Mesodermal cell (in vitro differentiated cells): ENCODE data around the gene NEDD4L.
A peak's percentile ranks its signal among the peaks of the same experiment; 100 is the strongest.

Experiments
- H3K27ac ChIP-seq: 2 replicates; pipeline ENCODE4 v1.7.0; 2013; ENCODE audit warnings: mild to moderate bottlenecking, low read depth, low read length, moderate library complexity; ENCODE audit not compliant: severe bottlenecking
- H3K36me3 ChIP-seq: 2 replicates; pipeline ENCODE4 v1.7.1; 2013; ENCODE audit warnings: mild to moderate bottlenecking, low read length, moderate library complexity; ENCODE audit not compliant: control insufficient read depth, insufficient read depth
- H3K4me1 ChIP-seq: one replicate; pipeline ENCODE4 v1.7.1; 2013; ENCODE audit warnings: mild to moderate bottlenecking, low read length; ENCODE audit not compliant: insufficient read depth, control insufficient read depth, poor library complexity, severe bottlenecking
- H3K4me3 ChIP-seq: 2 replicates; pipeline ENCODE4 v1.7.0; 2013; ENCODE audit warnings: low read length, control low read depth, mild to moderate bottlenecking; ENCODE audit not compliant: insufficient read depth, poor library complexity, severe bottlenecking; ENCODE audit errors: extremely low read depth
- H3K9me3 ChIP-seq: 2 replicates; pipeline ENCODE4 v1.7.1; 2013; ENCODE audit warnings: mild to moderate bottlenecking, low read length, moderate library complexity; ENCODE audit not compliant: control insufficient read depth
- WGBS, 2 experiments: methylation state at CpG; one replicate each; pipeline ENCODE4 v1.1.5; 2013; ENCODE audit warnings: missing lambda C conversion rate in 2 of 2; ENCODE audit not compliant: insufficient coverage in 2 of 2; 5-methylcytosine and 5-hydroxymethylcytosine counted together

NEDD4L gene

GRCh38 chr18:58180172-58180571 is 136.1 kb downstream of the NEDD4L start:
- peaks cover 16% of the 10 kb centered on the region for H3K4me1 ChIP-seq
- 93 to 94% methylated on average over 16 of the region's 16 CpGs for WGBS, 2 experiments
- H3K4me3 ChIP-seq = no peak overlapping the region
- no peak overlapping the region for H3K27ac ChIP-seq
- no peaks in the 10 kb centered on the region for H3K9me3 ChIP-seq
- no peaks in the 10 kb centered on the region for H3K36me3 ChIP-seq

- Histone ChIP-seq H3K27ac (no peak overlapping the region), H3K36me3 (no peaks in the 10 kb centered on the region), H3K4me3 (no peak overlapping the region), H3K9me3 (no peaks in the 10 kb centered on the region), H3K4me1 (peaks cover 13% of the 10 kb centered on the region)
- 63% methylated on average over 4 of the region's 5 CpGs; no CpG with 5 or more reads in 1 of the 2 experiments for WGBS, 2 experiments
Observed at GRCh38 chr18:58180738-58181353, 136.8 kb downstream of the NEDD4L start.

- Histone ChIP-seq H3K9me3 (no peaks in the 10 kb centered on the region), H3K4me3 (no peak overlapping the region), H3K36me3 (no peaks in the 10 kb centered on the region), H3K27ac (no peak overlapping the region), H3K4me1 (peaks cover 14% of the 10 kb centered on the region)
- WGBS, 2 experiments = no CpG with 5 or more reads among the region's 2 CpGs
Observed at GRCh38 chr18:58181988-58182387, 138.0 kb downstream of the NEDD4L start.

- Histone ChIP-seq H3K4me3 (no peak overlapping the region), H3K9me3 (no peaks in the 10 kb centered on the region), H3K27ac (no peak overlapping the region), H3K4me1 (peaks cover 17% of the 10 kb centered on the region), H3K36me3 (no peaks in the 10 kb centered on the region)
- WGBS, 2 experiments = 96% methylated on average over 4 of the region's 4 CpGs
Observed at GRCh38 chr18:58183226-58183625, 139.2 kb downstream of the NEDD4L start.

GRCh38 chr18:58186258-58186948 is 142.4 kb downstream of the NEDD4L start:
- Histone ChIP-seq H3K36me3 (no peaks in the 10 kb centered on the region), H3K4me1 (peaks cover 15% of the 10 kb centered on the region), H3K9me3 (no peaks in the 10 kb centered on the region), H3K4me3 (no peak overlapping the region), H3K27ac (peak overlapping the region; percentile 5)
- 95 to 100% methylated on average over 2 to 4 of the region's 6 CpGs for WGBS, 2 experiments

GRCh38 chr18:58187674-58188073 is 143.6 kb downstream of the NEDD4L start:
- Histone ChIP-seq H3K4me3 (no peak overlapping the region), H3K9me3 (no peaks in the 10 kb centered on the region), H3K36me3 (no peaks in the 10 kb centered on the region), H3K27ac (no peak overlapping the region), H3K4me1 (peaks cover 15% of the 10 kb centered on the region)
- 75 to 89% methylated on average over 1 to 2 of the region's 6 CpGs for WGBS, 2 experiments

GRCh38 chr18:58188996-58189395 is 145.0 kb downstream of the NEDD4L start:
- 73 to 77% methylated on average over 4 of the region's 5 CpGs for WGBS, 2 experiments
- no peak overlapping the region for H3K27ac ChIP-seq
- H3K36me3 ChIP-seq = no peaks in the 10 kb centered on the region
- H3K4me3 ChIP-seq = no peak overlapping the region
- H3K9me3 ChIP-seq = no peaks in the 10 kb centered on the region
- H3K4me1 ChIP-seq = peaks cover 15% of the 10 kb centered on the region

GRCh38 chr18:58190842-58191530 is 147.0 kb downstream of the NEDD4L start:
- Histone ChIP-seq H3K4me1 (peaks cover 30% of the 10 kb centered on the region), H3K4me3 (no peak overlapping the region), H3K9me3 (no peaks in the 10 kb centered on the region), H3K27ac (no peak overlapping the region), H3K36me3 (no peaks in the 10 kb centered on the region)
- WGBS, 2 experiments = 70 to 93% methylated on average over 1 to 4 of the region's 5 CpGs

- 100% methylated on average over 1 of the region's 2 CpGs for WGBS, 2 experiments
- Histone ChIP-seq H3K4me3 (no peak overlapping the region), H3K9me3 (no peaks in the 10 kb centered on the region), H3K4me1 (peaks cover 31% of the 10 kb centered on the region), H3K36me3 (no peaks in the 10 kb centered on the region), H3K27ac (no peak overlapping the region)
Observed at GRCh38 chr18:58191626-58192025, 147.6 kb downstream of the NEDD4L start.

GRCh38 chr18:58192519-58192918 is 148.5 kb downstream of the NEDD4L start:
- H3K4me3 ChIP-seq = no peak overlapping the region
- 70 to 93% methylated on average over 3 of the region's 4 CpGs for WGBS, 2 experiments
- H3K4me1 ChIP-seq = peaks cover 25% of the 10 kb centered on the region
- no peaks in the 10 kb centered on the region for H3K36me3 ChIP-seq
- no peak overlapping the region for H3K27ac ChIP-seq
- H3K9me3 ChIP-seq = no peaks in the 10 kb centered on the region

- H3K4me1 ChIP-seq = peaks cover 20% of the 10 kb centered on the region
- no peak overlapping the region for H3K27ac ChIP-seq
- H3K36me3 ChIP-seq = no peaks in the 10 kb centered on the region
- H3K4me3 ChIP-seq = no peak overlapping the region
- WGBS, 2 experiments = 62 to 73% methylated on average over 4 to 5 of the region's 8 CpGs
- H3K9me3 ChIP-seq = no peaks in the 10 kb centered on the region
Observed at GRCh38 chr18:58194028-58194427, 150.0 kb downstream of the NEDD4L start.
